ENCODE measurements around the gene MYT1. TPM values are rescaled to one million over a fixed set of nuclear protein-coding genes. Genes with fewer than 3 reads are reported as not detected.

MYT1 gene
- total RNA-seq, 1 experiment from 2014 or later, result 2.0 TPM

DNA sequence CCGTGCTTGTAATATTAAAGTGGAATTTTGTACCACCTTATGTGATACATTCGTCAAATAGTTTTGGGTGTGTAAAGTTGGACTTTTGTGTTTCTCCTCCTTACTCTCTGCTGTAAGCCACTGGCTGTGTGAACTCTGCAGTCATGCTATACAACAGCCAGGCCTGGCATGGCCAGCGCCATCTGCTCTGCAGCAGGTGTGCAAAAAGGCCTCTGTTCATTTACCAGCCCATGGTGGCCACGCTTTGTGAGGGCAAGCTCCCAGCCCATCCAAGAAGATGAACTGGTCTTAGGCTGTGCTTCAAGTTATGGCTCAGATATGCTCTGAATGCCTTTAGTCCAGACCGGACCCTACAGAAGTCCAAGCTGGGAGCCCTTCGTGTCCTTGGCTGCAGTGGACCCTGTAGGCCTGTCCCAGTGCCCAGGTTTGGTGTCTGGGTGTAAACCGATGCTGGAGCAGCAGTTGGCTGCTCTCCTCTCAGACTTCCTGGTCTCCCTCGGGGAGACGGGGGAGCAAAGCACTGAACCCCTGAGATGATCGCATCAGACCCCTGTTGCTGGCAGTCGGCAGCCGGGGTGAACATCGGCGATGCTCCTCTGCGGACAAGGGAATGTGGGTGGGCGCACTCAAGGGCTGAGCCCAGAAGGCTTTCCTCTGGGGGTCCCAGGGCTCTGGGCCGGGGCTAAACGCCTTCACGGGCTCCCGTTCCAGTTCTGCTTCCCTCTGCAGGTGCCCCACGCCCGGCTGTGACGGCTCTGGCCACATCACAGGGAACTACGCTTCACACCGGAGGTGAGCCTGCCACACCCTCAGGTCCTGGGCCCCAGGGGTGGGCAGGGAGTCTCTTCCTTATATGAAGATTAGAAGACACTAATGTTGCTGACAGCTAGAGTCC lies 62.7 kb downstream of the MYT1 start (continued):
- TF ChIP-seq OVOL2 (CRISPR knock-in tag; IDR thresholded peaks at IDR 0.05; ENCODE audit: borderline replicate concordance), result no peak
- TF ChIP-seq TEAD1 (CRISPR knock-in tag; IDR thresholded peaks at IDR 0.05), result no peak

DNA sequence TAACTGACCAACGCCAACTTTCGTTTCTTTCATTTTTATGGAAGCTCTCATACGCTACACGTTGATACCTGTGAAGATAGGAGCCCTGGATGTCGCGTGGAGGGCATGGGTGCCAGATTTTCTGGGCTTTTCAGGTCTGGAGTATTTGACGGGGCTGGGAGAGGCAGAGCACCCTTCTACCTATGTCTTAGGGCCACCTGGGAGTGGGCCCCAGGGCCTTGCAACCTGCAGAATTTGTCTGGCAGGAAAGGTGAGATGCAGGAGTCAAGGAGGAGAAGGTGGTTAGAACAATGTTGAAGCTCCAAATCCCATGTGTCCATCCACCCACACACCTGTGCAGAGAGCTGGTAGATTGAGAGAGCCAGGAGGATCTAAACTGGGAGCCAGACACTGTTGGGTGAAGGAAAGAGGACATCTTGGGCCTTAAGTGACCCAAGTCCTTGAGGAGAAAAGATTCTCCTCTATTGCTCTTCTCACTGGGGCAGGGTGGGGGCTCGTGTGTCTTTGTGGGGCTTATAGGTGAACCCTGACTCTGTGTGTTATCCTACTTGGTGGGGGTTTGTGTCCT lies 63.9 kb downstream of the MYT1 start:
- POLR2A ChIA-PET, result no interaction called here
- DNase-seq (ENCODE audit: low spot score), result no peak
- H3K4me1 Mint-ChIP-seq, result peaks cover 21% of the 10 kb centered on the region
- no peak overlapping the region for H3K27ac Mint-ChIP-seq
- H3K36me3 Mint-ChIP-seq, result no peaks in the 10 kb centered on the region
- H3K9me3 Mint-ChIP-seq, result no peaks in the 10 kb centered on the region
- ATAC-seq, result no peak
- no peaks in the 10 kb centered on the region for H3K27me3 Mint-ChIP-seq (ENCODE audit: low read depth)
- no peak overlapping the region for H3K4me3 Mint-ChIP-seq
- CTCF ChIA-PET, result interaction anchor here (0.6 kb wide), 1 partner anchor 19 kb away, joined by 3 read pairs; no protein-coding TSS in a partner anchor
- TF ChIP-seq, protein P1, sequence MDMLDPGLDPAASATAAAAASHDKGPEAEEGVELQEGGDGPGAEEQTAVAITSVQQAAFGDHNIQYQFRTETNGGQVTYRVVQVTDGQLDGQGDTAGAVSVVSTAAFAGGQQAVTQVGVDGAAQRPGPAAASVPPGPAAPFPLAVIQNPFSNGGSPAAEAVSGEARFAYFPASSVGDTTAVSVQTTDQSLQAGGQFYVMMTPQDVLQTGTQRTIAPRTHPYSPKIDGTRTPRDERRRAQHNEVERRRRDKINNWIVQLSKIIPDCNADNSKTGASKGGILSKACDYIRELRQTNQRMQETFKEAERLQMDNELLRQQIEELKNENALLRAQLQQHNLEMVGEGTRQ (CRISPR knock-in tag; IDR thresholded peaks at IDR 0.05), result no peak
- TF ChIP-seq, protein P2, sequence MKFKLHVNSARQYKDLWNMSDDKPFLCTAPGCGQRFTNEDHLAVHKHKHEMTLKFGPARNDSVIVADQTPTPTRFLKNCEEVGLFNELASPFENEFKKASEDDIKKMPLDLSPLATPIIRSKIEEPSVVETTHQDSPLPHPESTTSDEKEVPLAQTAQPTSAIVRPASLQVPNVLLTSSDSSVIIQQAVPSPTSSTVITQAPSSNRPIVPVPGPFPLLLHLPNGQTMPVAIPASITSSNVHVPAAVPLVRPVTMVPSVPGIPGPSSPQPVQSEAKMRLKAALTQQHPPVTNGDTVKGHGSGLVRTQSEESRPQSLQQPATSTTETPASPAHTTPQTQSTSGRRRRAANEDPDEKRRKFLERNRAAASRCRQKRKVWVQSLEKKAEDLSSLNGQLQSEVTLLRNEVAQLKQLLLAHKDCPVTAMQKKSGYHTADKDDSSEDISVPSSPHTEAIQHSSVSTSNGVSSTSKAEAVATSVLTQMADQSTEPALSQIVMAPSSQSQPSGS (CRISPR knock-in tag; IDR thresholded peaks at IDR 0.05; ENCODE audit: borderline replicate concordance, low read depth), result no peak
- TF ChIP-seq ZNF138 (CRISPR knock-in tag; conservative IDR thresholded peaks at IDR 0.05), result no peak
- TF ChIP-seq KAT7 (CRISPR knock-in tag; IDR thresholded peaks at IDR 0.05; ENCODE audit: borderline replicate concordance), result no peak
- no peak for TF ChIP-seq GABPB1 (CRISPR knock-in tag; IDR thresholded peaks at IDR 0.05)

DNA sequence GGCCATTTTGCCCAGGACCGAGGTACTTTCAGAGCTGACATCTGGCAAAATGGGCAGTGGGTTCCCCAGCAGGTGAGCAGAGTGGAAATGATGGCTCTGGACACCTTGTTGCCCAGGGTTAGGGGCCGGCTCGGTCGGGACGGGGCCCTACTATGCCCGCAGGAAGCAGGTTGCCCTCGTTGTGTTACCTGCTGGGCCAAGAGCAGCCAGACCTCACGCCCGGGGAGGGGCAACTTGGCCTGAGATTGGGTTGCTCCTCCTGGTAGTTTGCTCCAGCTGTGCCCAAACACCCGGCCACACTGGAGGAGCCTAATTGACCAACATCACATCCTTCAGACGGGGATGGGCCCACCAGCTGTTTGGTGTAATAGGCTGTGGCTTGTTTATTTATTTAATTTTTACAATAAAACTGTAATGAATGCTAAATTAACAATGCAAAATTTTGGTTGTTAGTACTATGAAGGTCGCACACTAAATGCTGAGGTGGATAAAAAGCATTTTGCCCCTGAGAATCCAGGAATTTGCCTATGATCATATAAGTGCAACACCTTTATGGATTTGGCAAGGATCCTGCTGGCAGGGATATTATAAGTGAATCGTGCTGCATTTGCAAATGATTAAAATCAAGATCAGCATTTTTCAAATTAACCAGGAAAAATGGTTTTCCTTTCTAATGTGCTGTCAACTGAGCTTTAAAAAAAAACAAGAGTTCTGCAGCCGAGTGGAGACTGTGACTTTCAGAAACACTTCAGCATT lies 64.7 kb downstream of the MYT1 start:
- Mint-ChIP-seq H3K9me3 (peaks cover 6% of the 10 kb centered on the region), H3K27me3 (ENCODE audit: low read depth) (no peaks in the 10 kb centered on the region), H3K4me1 (peaks cover 13% of the 10 kb centered on the region), H3K4me3 (no peak overlapping the region), H3K27ac (no peak overlapping the region), H3K36me3 (0 out of 2 replicates have a peak, but pooled peaks cover 1% of the 10 kb centered on the region)
- ChIA-PET CTCF (interaction anchor here (1.0 to 1.1 kb wide), 2 partner anchors 57 to 127 kb away, joined by 3 to 4 read pairs; no protein-coding TSS in a partner anchor), POLR2A (no interaction called here)
- TF ChIP-seq ZNF396 (CRISPR knock-in tag; IDR thresholded peaks at IDR 0.05; ENCODE audit: borderline replicate concordance), result no peak
- TF ChIP-seq, protein P3, sequence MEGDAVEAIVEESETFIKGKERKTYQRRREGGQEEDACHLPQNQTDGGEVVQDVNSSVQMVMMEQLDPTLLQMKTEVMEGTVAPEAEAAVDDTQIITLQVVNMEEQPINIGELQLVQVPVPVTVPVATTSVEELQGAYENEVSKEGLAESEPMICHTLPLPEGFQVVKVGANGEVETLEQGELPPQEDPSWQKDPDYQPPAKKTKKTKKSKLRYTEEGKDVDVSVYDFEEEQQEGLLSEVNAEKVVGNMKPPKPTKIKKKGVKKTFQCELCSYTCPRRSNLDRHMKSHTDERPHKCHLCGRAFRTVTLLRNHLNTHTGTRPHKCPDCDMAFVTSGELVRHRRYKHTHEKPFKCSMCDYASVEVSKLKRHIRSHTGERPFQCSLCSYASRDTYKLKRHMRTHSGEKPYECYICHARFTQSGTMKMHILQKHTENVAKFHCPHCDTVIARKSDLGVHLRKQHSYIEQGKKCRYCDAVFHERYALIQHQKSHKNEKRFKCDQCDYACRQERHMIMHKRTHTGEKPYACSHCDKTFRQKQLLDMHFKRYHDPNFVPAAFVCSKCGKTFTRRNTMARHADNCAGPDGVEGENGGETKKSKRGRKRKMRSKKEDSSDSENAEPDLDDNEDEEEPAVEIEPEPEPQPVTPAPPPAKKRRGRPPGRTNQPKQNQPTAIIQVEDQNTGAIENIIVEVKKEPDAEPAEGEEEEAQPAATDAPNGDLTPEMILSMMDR (IDR thresholded peaks at IDR 0.05), result no peak
- no peak for TF ChIP-seq FOXJ3 (CRISPR knock-in tag; IDR thresholded peaks at IDR 0.05; ENCODE audit: borderline replicate concordance)
- TF ChIP-seq JUN (CRISPR knock-in tag; IDR thresholded peaks at IDR 0.05), result no peak
- TF ChIP-seq ZNF416 (CRISPR knock-in tag; IDR thresholded peaks at IDR 0.05), result no peak
- TF ChIP-seq, protein P4, sequence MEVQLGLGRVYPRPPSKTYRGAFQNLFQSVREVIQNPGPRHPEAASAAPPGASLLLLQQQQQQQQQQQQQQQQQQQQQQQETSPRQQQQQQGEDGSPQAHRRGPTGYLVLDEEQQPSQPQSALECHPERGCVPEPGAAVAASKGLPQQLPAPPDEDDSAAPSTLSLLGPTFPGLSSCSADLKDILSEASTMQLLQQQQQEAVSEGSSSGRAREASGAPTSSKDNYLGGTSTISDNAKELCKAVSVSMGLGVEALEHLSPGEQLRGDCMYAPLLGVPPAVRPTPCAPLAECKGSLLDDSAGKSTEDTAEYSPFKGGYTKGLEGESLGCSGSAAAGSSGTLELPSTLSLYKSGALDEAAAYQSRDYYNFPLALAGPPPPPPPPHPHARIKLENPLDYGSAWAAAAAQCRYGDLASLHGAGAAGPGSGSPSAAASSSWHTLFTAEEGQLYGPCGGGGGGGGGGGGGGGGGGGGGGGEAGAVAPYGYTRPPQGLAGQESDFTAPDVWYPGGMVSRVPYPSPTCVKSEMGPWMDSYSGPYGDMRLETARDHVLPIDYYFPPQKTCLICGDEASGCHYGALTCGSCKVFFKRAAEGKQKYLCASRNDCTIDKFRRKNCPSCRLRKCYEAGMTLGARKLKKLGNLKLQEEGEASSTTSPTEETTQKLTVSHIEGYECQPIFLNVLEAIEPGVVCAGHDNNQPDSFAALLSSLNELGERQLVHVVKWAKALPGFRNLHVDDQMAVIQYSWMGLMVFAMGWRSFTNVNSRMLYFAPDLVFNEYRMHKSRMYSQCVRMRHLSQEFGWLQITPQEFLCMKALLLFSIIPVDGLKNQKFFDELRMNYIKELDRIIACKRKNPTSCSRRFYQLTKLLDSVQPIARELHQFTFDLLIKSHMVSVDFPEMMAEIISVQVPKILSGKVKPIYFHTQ (CRISPR knock-in tag; IDR thresholded peaks at IDR 0.05), result no peak
- no peak for TF ChIP-seq HMGA2 (CRISPR knock-in tag; IDR thresholded peaks at IDR 0.05)
- TF ChIP-seq SMAD3 (CRISPR knock-in tag; IDR thresholded peaks at IDR 0.05; ENCODE audit: borderline replicate concordance), result no peak
- no peak for TF ChIP-seq ZNF219 (CRISPR knock-in tag; IDR thresholded peaks at IDR 0.05; ENCODE audit: borderline replicate concordance)
- TF ChIP-seq, protein P5, sequence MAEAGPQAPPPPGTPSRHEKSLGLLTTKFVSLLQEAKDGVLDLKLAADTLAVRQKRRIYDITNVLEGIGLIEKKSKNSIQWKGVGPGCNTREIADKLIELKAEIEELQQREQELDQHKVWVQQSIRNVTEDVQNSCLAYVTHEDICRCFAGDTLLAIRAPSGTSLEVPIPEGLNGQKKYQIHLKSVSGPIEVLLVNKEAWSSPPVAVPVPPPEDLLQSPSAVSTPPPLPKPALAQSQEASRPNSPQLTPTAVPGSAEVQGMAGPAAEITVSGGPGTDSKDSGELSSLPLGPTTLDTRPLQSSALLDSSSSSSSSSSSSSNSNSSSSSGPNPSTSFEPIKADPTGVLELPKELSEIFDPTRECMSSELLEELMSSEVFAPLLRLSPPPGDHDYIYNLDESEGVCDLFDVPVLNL (CRISPR knock-in tag; IDR thresholded peaks at IDR 0.05; ENCODE audit: borderline replicate concordance, low read depth), result no peak
- DNase-seq (ENCODE audit: low spot score), result no peak
- ATAC-seq, result no peak
